Heart left ventricle (tissue), 16 donors: ENCODE measurements around the gene LRRC27. TPM values are rescaled to one million over a fixed set of nuclear protein-coding genes. Genes with fewer than 3 reads are reported as not detected.

Experiments
- ATAC-seq, 4 donors: fragments of 200-7000 bp; cut with Tn5 transposase; one replicate each; pipeline ENCODE4 v1.9.1; 2020 to 2022; ENCODE audit warnings: moderate library complexity in 4 of 4, mild to moderate bottlenecking in 3 of 4, moderate number of reproducible peaks in 1 of 4
- DNase-seq, 5 donors: peaks; one replicate each; pipeline ENCODE4 v3.0.0-alpha.2; 2020
- H3K27ac ChIP-seq, 12 donors: fragments of 200-600 bp; sonication (generic) in 4 of 12; one replicate each; pipeline versions ENCODE4 v1.5.0 to v1.8.0; 2016 to 2022; ENCODE audit warnings: mild to moderate bottlenecking in 2 of 12
- H3K27me3 ChIP-seq, 9 donors: fragments of 200-600 bp; sonication (generic) in 2 of 9; one replicate each; pipeline versions ENCODE4 v1.5.1 to v1.8.0; 2016 to 2022; ENCODE audit warnings: mild to moderate bottlenecking in 3 of 9
- H3K36me3 ChIP-seq, 9 donors: fragments of 200-600 bp; sonication (generic) in 2 of 9; one replicate each; pipeline versions ENCODE4 v1.5.0 to v1.8.0; 2018 to 2022; ENCODE audit warnings: mild to moderate bottlenecking in 2 of 9
- H3K4me1 ChIP-seq, 12 donors: fragments of 200-600 bp; sonication (generic) in 4 of 12; one replicate each; pipeline versions ENCODE4 v1.5.0 to v1.8.0; 2016 to 2022; ENCODE audit warnings: mild to moderate bottlenecking in 3 of 12
- H3K4me3 ChIP-seq, 12 donors: fragments of 200-600 bp; sonication (generic) in 4 of 12; one replicate each; pipeline versions ENCODE4 v1.5.0 to v1.8.0; 2017 to 2022; ENCODE audit warnings: mild to moderate bottlenecking in 9 of 12, moderate library complexity in 4 of 12
- H3K9me3 ChIP-seq, 12 donors: fragments of 200-600 bp; sonication (generic) in 4 of 12; one replicate each; pipeline versions ENCODE4 v1.5.0 to v1.8.0; 2016 to 2022; ENCODE audit warnings: mild to moderate bottlenecking in 1 of 12
- POLR2A ChIP-seq, 2 donors: fragments of 450-650 bp; IDR thresholded peaks; one replicate each; pipeline ENCODE4 v1.6.1; 2017; ENCODE audit warnings: antibody characterized with exemption in 2 of 2, mild to moderate bottlenecking in 2 of 2, moderate library complexity in 2 of 2
- WGBS, 4 donors: extraction: QIAGEN DNeasy Blood & Tissue Kit in 2 of 4; methylation state at CpG; one replicate each; pipeline versions ENCODE4 v1.1.5 to v1.1.7; 2013 to 2018; 5-methylcytosine and 5-hydroxymethylcytosine counted together
- intact Hi-C, 10 donors: fragments of 100-400 bp; cut with DNase I; formaldehyde crosslinking; loops; one replicate each; pipeline versions ENCODE4 v1.11.1 to v1.14.2; 2022
- polyA plus RNA-seq, 2 donors: library from polyadenylated mRNA; stranded (reverse); fragments of 200-250 nt; gene quantifications; one replicate each; pipeline ENCODE4 v1.2.3, GENCODE V29; 2013
- total RNA-seq, 9 donors: library from RNA; depleted of rRNA in 2 of 9; stranded (reverse); fragments of >200 nt in 2 of 9; fragmentation: NEBNext Ultra II Directional in 3 of 9; extraction: Animal tissue kit (Norgen Biotek cat#: 25700) in 3 of 9; gene quantifications; one replicate each; pipeline versions ENCODE4 v1.1.0 to v1.2.4, GENCODE V29; 2016 to 2023
- TF ChIP-seq, protein P1 (sequence below), 12 donors: fragments of 200-600 bp; sonication (generic) in 4 of 12; IDR thresholded peaks; one replicate each; pipeline versions ENCODE4 v1.5.0 to v1.8.0; 2018 to 2022; ENCODE audit warnings: antibody characterized with exemption in 12 of 12, mild to moderate bottlenecking in 5 of 12
- donor health status: ischemic (EF 13 %, LVEDD 7.1; RV severe dilation, severe dysfunction).
- donor health status: healthy with polysubstance abuse.
- donor health status: DM: no; HTN: yes; CAD: no.
- donor health status: DM: no; HTN: no; CAD: no.
- donor health status: ischemic (EF 25% LVEDD 6.9; RV normal size, moderate dysfunction).
- donor health status: ischemic (EF 25% LVEDD 5.7; RV mildly dilated, moderate dysfunction).
- donor health status: healthy.
- donor health status: DM: yes; HTN: yes; CAD: no.
- donor health status: ischemic (EF 35%, LVEDD 5.7; RV mildly dilated, moderate dysfunction).
- donor health status: nonischemic (EF 11% LVEDD 7.7; RV severe dilation, severe dysfunction).
- donor health status: DM: yes; HTN: yes; CAD: no.
- donor health status: PGD.
- donor health status: ischemic (EF 29% LVEDD 5.4; RV normal size, mild dysfunction).
- donor health status: nonischemic (EF 23%, LVEDD 6.1; RV moderate dilation, normal function).

LRRC27 gene
- total and polyA plus RNA-seq, 11 donors = 2.6 to 8.9 (median 5.1) TPM

DNA sequence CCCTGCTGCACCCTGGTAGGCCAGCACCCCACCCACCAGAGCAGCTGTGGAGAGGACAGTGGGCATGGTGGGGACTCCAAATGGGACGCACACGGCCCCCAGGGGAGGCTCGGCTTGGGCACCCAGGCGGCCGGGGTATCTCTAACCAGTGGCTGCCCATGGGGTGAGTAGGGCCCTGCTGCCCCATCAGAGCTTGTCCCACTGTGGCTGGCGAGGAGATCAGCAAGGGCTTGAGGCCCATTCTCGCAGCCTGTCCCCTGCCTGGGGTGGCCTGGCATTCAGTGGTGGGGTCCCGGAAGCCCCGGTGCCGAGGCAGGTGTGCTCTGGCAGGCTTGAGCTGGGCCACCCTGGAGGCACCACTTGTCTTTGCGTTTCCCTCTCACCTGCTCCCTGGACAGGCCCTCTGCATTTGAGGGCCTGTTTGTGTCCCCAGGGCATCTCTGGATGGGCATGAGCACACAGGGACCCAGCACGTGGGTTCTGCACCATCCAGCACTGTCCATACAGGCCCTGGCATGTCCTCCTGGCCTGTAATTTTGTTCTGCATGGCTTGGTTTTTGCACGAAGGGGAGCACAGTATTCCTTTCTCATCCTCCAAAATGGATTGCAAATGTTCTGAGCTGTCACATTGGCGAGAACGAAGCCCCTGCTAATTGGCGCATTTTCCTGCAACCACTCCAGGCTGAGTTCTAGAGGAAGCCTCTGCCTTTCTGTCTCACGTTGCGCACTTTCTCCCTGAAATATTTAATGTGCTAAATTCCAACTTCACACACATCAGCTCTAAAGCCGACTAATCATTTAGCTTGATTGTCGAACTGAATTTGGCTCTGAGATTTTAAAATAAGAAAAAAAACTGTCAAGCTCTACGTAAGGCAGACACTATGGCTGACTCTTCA lies 92.2 kb downstream of the LRRC27 start:
- no peak overlapping the region for H3K27ac ChIP-seq
- intact Hi-C loops = no loop called here
- no peaks in the 10 kb centered on the region for H3K9me3 ChIP-seq
- H3K4me3 ChIP-seq = no peak overlapping the region
- TF ChIP-seq, protein P1, sequence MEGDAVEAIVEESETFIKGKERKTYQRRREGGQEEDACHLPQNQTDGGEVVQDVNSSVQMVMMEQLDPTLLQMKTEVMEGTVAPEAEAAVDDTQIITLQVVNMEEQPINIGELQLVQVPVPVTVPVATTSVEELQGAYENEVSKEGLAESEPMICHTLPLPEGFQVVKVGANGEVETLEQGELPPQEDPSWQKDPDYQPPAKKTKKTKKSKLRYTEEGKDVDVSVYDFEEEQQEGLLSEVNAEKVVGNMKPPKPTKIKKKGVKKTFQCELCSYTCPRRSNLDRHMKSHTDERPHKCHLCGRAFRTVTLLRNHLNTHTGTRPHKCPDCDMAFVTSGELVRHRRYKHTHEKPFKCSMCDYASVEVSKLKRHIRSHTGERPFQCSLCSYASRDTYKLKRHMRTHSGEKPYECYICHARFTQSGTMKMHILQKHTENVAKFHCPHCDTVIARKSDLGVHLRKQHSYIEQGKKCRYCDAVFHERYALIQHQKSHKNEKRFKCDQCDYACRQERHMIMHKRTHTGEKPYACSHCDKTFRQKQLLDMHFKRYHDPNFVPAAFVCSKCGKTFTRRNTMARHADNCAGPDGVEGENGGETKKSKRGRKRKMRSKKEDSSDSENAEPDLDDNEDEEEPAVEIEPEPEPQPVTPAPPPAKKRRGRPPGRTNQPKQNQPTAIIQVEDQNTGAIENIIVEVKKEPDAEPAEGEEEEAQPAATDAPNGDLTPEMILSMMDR (IDR thresholded peaks at IDR 0.05) = no peak
- TF ChIP-seq POLR2A (IDR thresholded peaks at IDR 0.05) = no peak
- H3K36me3 ChIP-seq = peaks cover 0 to 5% (median 0%) of the 10 kb centered on the region in 9 donors
- ATAC-seq = no peak
- 90 to 94% (median 93%) methylated on average over 16 to 21 of the region's 21 CpGs for WGBS, 4 donors
- no peaks in the 10 kb centered on the region for H3K27me3 ChIP-seq
- H3K4me1 ChIP-seq = peaks cover 0 to 47% (median 31%) of the 10 kb centered on the region in 12 donors
- DNase-seq = no peak

DNA sequence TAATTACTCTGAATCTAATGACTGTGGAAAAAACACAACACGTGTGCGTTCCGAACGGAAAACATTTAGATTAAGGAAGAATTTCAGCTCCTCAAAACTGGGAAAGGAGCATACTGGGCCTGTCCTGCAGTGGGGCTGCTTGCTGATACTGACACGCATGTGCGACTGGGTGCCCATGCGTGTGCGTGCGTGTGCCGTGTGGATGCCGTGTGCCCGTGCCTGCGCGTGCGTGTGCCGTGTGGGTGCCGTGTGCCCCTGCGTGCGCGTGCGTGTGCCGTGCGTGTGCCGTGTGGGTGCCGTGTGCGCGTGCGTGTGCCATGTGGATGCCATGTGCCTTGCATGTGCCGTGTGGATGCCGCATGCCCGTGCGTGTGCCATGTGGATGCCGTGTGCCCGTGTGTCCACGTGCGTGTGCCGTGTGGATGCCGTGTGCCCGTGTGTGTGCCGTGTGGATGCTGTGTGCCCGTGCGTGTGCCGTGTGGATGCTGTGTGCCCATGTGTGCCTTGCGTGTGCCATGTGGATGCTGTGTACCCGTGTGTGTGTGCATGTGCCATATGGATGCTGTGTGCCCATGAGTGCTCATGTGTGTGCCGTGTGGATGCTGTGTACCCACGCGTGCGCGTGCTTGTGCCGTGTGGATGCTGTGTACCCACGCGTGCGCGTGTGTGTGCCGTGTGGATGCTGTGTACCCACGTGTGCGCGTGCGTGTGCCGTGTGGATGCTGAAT lies 93.2 kb downstream of the LRRC27 start:
- no peak for TF ChIP-seq POLR2A (IDR thresholded peaks at IDR 0.05)
- TF ChIP-seq, protein P1 (IDR thresholded peaks at IDR 0.05) = no peak

DNA sequence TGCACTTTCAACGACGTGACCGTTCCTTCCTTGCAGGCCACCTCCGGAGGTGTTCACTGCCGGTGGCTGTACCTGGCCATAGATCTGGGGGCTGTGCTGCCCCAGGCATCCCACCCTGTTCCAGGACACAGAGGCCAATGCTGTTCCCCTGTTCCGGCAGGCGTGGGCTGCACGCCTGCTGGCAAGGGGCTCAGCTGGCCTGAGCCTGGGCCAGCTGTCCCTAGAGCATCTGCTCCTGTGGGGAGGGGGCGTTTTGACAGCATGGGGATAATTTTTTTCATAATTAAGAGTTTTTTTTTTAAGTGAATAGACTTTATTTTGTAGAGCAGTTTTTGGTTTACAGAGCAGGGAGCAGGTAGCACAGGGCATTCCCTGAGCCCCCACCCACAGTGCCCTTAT lies 93.8 kb downstream of the LRRC27 start:
- intact Hi-C loops = no loop called here
- Histone ChIP-seq H3K4me3 (no peak overlapping the region), H3K9me3 (no peaks in the 10 kb centered on the region), H3K27ac (no peak overlapping the region), H3K4me1 (peaks cover 0 to 39% (median 20%) of the 10 kb centered on the region in 12 donors), H3K27me3 (no peaks in the 10 kb centered on the region), H3K36me3 (peaks cover 0 to 5% (median 0%) of the 10 kb centered on the region in 9 donors)
- DNase-seq (no peak), ATAC-seq (no peak)
- WGBS, 4 donors = 82 to 93% (median 92%) methylated on average over 9 of the region's 9 CpGs
- TF ChIP-seq POLR2A (IDR thresholded peaks at IDR 0.05) = no peak

More for the DNA sequence above, 93.2 kb downstream of the LRRC27 start:
- no peaks in the 10 kb centered on the region for H3K27me3 ChIP-seq
- H3K9me3 ChIP-seq = no peaks in the 10 kb centered on the region
- intact Hi-C loops = no loop called here
- H3K4me3 ChIP-seq = no peak overlapping the region
- WGBS, 4 donors = 96 to 98% (median 97%) methylated on average over 56 to 61 of the region's 61 CpGs
- peaks cover 0 to 5% (median 0%) of the 10 kb centered on the region in 9 donors for H3K36me3 ChIP-seq
- peaks cover 0 to 45% (median 25%) of the 10 kb centered on the region in 12 donors for H3K4me1 ChIP-seq
- ATAC-seq = no peak
- peak in 1 of 5 donors; percentile 41 for DNase-seq
- no peak overlapping the region for H3K27ac ChIP-seq

DNA sequence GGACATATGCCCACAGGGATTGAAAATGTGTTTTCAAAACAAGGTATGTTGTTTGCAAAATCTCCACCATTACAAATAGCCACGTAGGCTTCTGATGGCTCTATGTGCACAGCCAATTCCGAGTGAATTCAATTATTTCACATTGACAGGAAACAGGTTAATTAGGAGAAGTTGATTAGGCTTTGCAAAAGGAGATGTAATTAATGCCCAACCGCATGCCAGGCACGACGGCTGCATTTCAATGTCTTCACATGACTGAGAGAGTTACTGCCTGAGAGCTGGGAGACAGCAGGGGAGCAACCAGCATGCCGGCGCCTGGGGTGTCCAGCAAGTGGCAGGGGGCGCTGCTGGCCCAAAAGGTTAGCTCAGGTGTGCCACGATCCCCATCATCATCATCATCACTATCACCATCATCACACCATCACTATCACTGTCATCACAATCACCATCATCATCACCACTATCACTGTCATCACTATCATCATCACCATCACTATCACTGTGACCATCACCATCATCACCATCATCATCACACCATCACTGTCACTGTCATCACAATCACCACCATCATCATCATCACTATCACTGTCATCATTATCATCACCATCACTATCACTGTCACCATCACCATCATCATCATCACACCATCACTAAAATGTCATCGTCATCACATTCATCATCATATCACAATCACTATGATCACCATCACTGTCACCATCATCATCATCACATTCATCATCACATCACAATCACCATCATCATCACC lies 95.2 kb downstream of the LRRC27 start:
- peaks cover 0 to 5% (median 0%) of the 10 kb centered on the region in 9 donors for H3K36me3 ChIP-seq
- intact Hi-C loops = no loop called here
- ATAC-seq = no peak
- H3K4me3 ChIP-seq = no peak overlapping the region
- peak in 1 of 5 donors; percentile 16 for DNase-seq
- TF ChIP-seq POLR2A (IDR thresholded peaks at IDR 0.05) = no peak
- TF ChIP-seq, protein P1 (IDR thresholded peaks at IDR 0.05) = no peak
- peaks cover 0 to 25% (median 5%) of the 10 kb centered on the region in 12 donors for H3K4me1 ChIP-seq
- H3K27me3 ChIP-seq = no peaks in the 10 kb centered on the region
- H3K27ac ChIP-seq = no peak overlapping the region
- no peaks in the 10 kb centered on the region for H3K9me3 ChIP-seq
- 85 to 93% (median 92%) methylated on average over 10 of the region's 10 CpGs for WGBS, 4 donors
